Neural cell (in vitro differentiated cells): Measurements from ENCODE around the gene OVAAL. TPM values are rescaled to one million over a fixed set of nuclear protein-coding genes. Genes with fewer than 3 reads are reported as not detected.

Experiments used
- H2AFZ ChIP-seq: fragments of 200-600, 300-800 bp; sonication (generic), shearing (Covaris generic); 2 replicates; pipeline ENCODE4 v1.6.0; 2014; ENCODE audit warnings: low read depth, mild to moderate bottlenecking, antibody characterized with exemption, low read length, moderate library complexity
- H3F3A ChIP-seq: fragments of 200-600 bp; shearing (Covaris generic); 2 replicates; pipeline ENCODE4 v1.6.1; 2016; ENCODE audit warnings: mild to moderate bottlenecking, moderate library complexity, mixed read lengths, antibody characterized with exemption, low read length; ENCODE audit not compliant: insufficient read depth, poor library complexity, severe bottlenecking
- H3K27ac ChIP-seq: fragments of 200-600, 300-800 bp; sonication (generic), shearing (Covaris generic); 2 replicates; pipeline ENCODE4 v1.5.1; 2014; ENCODE audit warnings: mild to moderate bottlenecking, low read length, moderate library complexity
- H3K27me3 ChIP-seq: fragments of 300-800, 200-600 bp; sonication (generic), shearing (Covaris generic); 2 replicates; pipeline ENCODE4 v1.6.0; 2014; ENCODE audit warnings: mild to moderate bottlenecking, low read depth, low read length, moderate library complexity; ENCODE audit not compliant: insufficient read depth
- H3K36me3 ChIP-seq: fragments of 300-800, 200-600 bp; sonication (generic), shearing (Covaris generic); 2 replicates; pipeline ENCODE4 v1.5.1; 2014; ENCODE audit warnings: mild to moderate bottlenecking, antibody characterized with exemption, low read length, moderate library complexity; ENCODE audit not compliant: insufficient read depth
- H3K4me2 ChIP-seq: fragments of 300-800, 200-600 bp; sonication (generic), shearing (Covaris generic); 2 replicates; pipeline ENCODE4 v1.6.0; 2014; ENCODE audit warnings: mild to moderate bottlenecking, low read length
- H3K4me3 ChIP-seq: fragments of 300-800, 200-600 bp; sonication (generic), shearing (Covaris generic); 2 replicates; pipeline ENCODE4 v1.5.1; 2014; ENCODE audit warnings: mild to moderate bottlenecking, low read length, moderate library complexity
- H3K79me2 ChIP-seq: fragments of 200-600 bp; shearing (Covaris generic); replicated peaks from 2 replicates; pipeline ENCODE4 v1.6.0; 2014; ENCODE audit warnings: mild to moderate bottlenecking, low read length, moderate library complexity; ENCODE audit not compliant: insufficient read depth
- H3K9ac ChIP-seq: fragments of 300-800, 200-600 bp; sonication (generic), shearing (Covaris generic); 2 replicates; pipeline ENCODE4 v1.6.1; 2016; ENCODE audit warnings: mild to moderate bottlenecking, low read length, mixed read lengths
- H3K9me2 ChIP-seq: fragments of 200-600 bp; shearing (Covaris generic); 2 replicates; pipeline ENCODE4 v1.6.1; 2016; ENCODE audit warnings: mild to moderate bottlenecking, low read length, mixed read lengths; ENCODE audit not compliant: insufficient read depth
- H3K9me3 ChIP-seq: fragments of 200-600, 300-800 bp; sonication (generic), shearing (Covaris generic); 2 replicates; pipeline ENCODE4 v1.6.1; 2016; ENCODE audit warnings: mild to moderate bottlenecking, mixed run types, low read length, moderate library complexity, mixed read lengths
- H4K20me1 ChIP-seq: fragments of 200-600 bp; shearing (Covaris generic); 2 replicates; pipeline ENCODE4 v1.6.1; 2016; ENCODE audit warnings: mild to moderate bottlenecking, mixed run types; ENCODE audit not compliant: insufficient read depth
- CTCF ChIP-seq: fragments of 450-650 bp; IDR thresholded peaks from 2 replicates; pipeline ENCODE4 v1.5.1; 2014; ENCODE audit warnings: antibody characterized with exemption, mild to moderate bottlenecking, moderate library complexity; ENCODE audit not compliant: poor library complexity, severe bottlenecking
- EP300 ChIP-seq: fragments of 450-650 bp; conservative IDR thresholded peaks from 2 replicates; pipeline ENCODE4 v1.6.1; 2014; ENCODE audit warnings: antibody characterized with exemption, mild to moderate bottlenecking, moderate library complexity; ENCODE audit not compliant: poor library complexity, severe bottlenecking
- EZH2 ChIP-seq: fragments of 200-600, 300-800 bp; shearing (Covaris generic), sonication (generic); IDR thresholded peaks from 2 replicates; pipeline ENCODE4 v1.6.1; 2014; ENCODE audit warnings: antibody characterized with exemption, low read length, borderline replicate concordance, mild to moderate bottlenecking; ENCODE audit not compliant: insufficient read depth, poor library complexity, severe bottlenecking
- MXI1 ChIP-seq: fragments of 450-650 bp; conservative IDR thresholded peaks from 2 replicates; pipeline ENCODE4 v1.6.1; 2014; ENCODE audit warnings: antibody characterized with exemption, mild to moderate bottlenecking; ENCODE audit not compliant: poor library complexity, severe bottlenecking
- POLR2AphosphoS5 ChIP-seq: IDR thresholded peaks from 2 replicates; pipeline ENCODE4 v1.6.1; 2012
- RAD21 ChIP-seq: fragments of 450-650 bp; conservative IDR thresholded peaks from 2 replicates; pipeline ENCODE4 v1.6.1; 2014; ENCODE audit warnings: antibody characterized with exemption, mild to moderate bottlenecking, moderate library complexity
- REST ChIP-seq: IDR thresholded peaks from 2 replicates; pipeline ENCODE4 v1.6.1; 2012; ENCODE audit warnings: borderline replicate concordance
- SMC3 ChIP-seq: fragments of 450-650 bp; conservative IDR thresholded peaks from 2 replicates; pipeline ENCODE4 v1.6.1; 2014; ENCODE audit warnings: antibody characterized with exemption, mild to moderate bottlenecking, moderate library complexity; ENCODE audit not compliant: poor library complexity
- TAF1 ChIP-seq: IDR thresholded peaks from 2 replicates; pipeline ENCODE4 v1.6.1; 2012; ENCODE audit warnings: low read depth
- polyA plus RNA-seq: library from polyadenylated mRNA; depleted of rRNA; stranded (reverse); fragments of >200 nt; gene quantifications from 2 replicates; pipeline ENCODE4 v1.2.3, GENCODE V29; 2014

OVAAL gene
- polyA plus RNA-seq, 1 donor from 2014 or later: not detected

- Histone ChIP-seq H3K4me2 (no peak overlapping the region), H3K79me2 (no peaks in the 10 kb centered on the region)
- TF ChIP-seq POLR2AphosphoS5 (no peak), SMC3 (no peak), EZH2 (no peak), EP300 (no peak)
Observed at GRCh38 chr1:180595966-180596365, 37.2 kb downstream of the OVAAL start.

GRCh38 chr1:180597520-180597919 lies 38.8 kb downstream of the OVAAL start:
- no peaks in the 10 kb centered on the region for H3K9me2 ChIP-seq
- H3K36me3 ChIP-seq: no peaks in the 10 kb centered on the region
- no peaks in the 10 kb centered on the region for H3K9me3 ChIP-seq
- TF ChIP-seq SMC3 (no peak), POLR2AphosphoS5 (no peak), MXI1 (no peak), RAD21 (no peak), REST (no peak), EP300 (no peak), EZH2 (no peak), TAF1 (no peak), CTCF (no peak)
- no peak overlapping the region for H3K27ac ChIP-seq
- no peak overlapping the region for H3K4me2 ChIP-seq
- H3K4me3 ChIP-seq: no peak overlapping the region
- no peaks in the 10 kb centered on the region for H4K20me1 ChIP-seq
- no peaks in the 10 kb centered on the region for H3F3A ChIP-seq
- H3K27me3 ChIP-seq: no peaks in the 10 kb centered on the region
- H3K9ac ChIP-seq: no peak overlapping the region
- H3K79me2 ChIP-seq: no peaks in the 10 kb centered on the region
- no peak overlapping the region for H2AFZ ChIP-seq

More at GRCh38 chr1:180595966-180596365, 37.2 kb downstream of the OVAAL start:
- H3K27me3 ChIP-seq: no peaks in the 10 kb centered on the region
- no peak overlapping the region for H3K9ac ChIP-seq
- no peaks in the 10 kb centered on the region for H3K9me2 ChIP-seq
- H3F3A ChIP-seq: no peaks in the 10 kb centered on the region
- H4K20me1 ChIP-seq: no peaks in the 10 kb centered on the region
- H3K4me3 ChIP-seq: no peak overlapping the region
- no peaks in the 10 kb centered on the region for H3K9me3 ChIP-seq
- no peak overlapping the region for H2AFZ ChIP-seq
- no peak overlapping the region for H3K27ac ChIP-seq
- H3K36me3 ChIP-seq: no peaks in the 10 kb centered on the region
